Right kidney (tissue), 1 donor: Measurements from ENCODE around the gene EFCAB11.

Experiments
- DNase-seq: peaks from one replicate; pipeline ENCODE4 v3.0.0-alpha.2; 2016

Gene EFCAB11

DNA sequence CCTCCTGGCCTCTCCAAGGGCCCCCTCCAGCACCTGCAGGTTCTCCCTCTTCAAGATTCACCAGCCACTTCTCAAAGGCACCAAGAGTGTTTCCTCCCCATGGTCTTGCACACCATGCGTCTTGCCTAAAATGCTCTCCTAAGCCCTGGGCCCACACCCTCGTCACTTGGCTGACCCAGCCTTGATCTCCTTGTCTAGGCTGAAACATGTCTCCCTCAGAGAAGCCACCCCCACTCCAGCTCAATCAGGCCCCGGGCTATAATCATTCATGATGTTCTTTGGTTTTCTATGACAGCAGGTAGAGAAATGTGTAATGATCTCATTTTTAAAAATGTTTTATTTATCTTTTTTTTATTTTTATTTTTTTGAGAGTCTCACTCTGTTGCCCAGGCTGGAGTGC is 88.1 kb downstream of the EFCAB11 start:
- DNase-seq, result no peak

DNA sequence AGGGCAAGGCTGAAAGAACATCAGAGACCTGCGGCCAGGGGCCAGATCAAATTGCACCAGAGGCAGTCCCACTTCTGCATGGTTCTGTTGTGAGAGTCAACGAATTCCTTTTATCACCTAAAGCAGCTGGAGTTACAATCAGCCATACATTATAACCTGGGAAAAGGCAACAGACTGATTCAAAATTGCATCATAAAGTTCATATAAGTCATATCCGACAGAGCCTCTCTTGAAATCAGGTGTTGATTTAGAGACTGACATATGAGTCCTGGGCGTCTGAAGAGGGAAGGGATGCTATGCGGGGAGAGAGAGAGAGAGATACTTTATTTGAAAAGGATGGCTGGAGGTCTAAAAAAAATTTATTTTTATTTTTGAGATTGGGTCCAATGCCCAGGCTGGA is 89.4 kb downstream of the EFCAB11 start:
- no peak for DNase-seq

DNA sequence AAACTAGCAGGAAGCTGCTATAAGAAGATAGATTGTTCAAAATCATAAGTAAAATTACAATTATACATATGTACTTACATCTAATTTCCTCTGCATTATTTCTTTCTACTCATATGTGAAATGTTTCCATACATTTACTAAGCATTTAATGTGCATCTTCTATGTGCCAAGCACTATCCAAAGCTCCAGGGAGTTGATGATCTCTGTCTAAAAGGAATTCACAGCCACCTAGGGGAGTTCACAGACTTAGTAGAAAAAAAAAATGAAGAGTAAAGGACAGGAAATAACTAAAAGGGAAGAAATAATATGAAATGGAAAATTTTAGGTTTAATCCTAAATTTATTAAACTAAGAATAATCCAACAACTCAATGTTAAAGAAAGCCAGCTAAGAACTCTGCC is 91.7 kb downstream of the EFCAB11 start:
- DNase-seq, result no peak

DNA sequence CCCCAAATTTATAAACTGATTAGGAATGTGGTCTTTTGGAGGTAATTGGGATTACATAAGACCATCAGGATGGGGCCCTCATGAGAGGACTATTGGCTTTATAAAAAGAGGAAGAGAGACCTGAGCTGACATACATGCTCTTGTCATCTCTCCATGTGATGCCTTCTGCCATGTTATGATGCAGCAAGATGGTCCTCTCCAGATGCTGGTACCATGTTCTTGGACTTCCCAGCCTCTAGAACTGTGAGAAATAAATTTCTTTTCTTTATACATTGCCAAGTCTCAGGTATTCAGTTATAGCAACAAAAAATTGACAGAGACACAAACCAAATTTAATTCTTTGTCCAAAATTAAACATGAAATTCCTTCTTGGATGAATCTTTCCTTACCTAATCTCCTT is 92.9 kb downstream of the EFCAB11 start:
- DNase-seq, result no peak

DNA sequence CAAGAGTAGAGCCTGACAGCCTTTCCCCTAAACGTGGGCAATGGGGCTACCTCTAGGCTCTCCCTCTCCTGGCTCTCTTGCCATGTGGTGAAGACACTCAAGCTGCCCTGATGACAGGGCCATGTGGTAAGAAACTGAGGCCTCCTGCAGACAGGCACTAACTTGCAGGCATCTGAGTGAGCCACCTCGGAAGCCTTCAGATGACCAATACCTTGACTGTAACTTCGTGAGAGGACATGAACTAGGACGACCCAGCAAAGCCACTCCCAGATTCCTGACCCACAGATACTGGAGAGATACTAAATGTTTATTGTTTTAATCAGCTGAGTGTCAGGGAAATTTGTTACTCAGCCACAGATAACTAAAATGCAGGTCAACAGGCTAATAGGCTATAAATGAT is 96.4 kb downstream of the EFCAB11 start:
- DNase-seq, result no peak

DNA sequence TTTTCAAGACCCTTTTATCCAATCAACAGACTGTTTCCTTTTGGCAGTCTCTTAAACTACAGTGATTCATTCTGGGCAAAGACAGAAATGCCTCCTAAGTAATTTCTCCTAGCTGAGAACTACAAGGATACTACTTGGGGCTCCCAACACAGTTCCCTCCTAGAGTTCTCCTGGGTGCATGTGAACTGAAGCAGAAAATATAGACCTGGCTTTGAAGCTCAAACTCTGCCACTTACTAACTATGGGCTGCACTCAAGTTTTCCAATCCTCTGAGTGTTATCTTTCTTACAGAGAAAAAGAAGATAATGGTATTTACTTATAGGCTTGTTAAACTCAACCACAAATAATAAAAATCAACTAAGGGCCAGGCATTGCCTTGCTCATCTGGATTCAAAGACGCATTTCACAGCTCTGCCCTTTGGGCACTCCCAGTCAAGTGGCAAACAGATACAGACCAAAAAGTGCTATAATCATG is 97.6 kb downstream of the EFCAB11 start:
- DNase-seq, result no peak

DNA sequence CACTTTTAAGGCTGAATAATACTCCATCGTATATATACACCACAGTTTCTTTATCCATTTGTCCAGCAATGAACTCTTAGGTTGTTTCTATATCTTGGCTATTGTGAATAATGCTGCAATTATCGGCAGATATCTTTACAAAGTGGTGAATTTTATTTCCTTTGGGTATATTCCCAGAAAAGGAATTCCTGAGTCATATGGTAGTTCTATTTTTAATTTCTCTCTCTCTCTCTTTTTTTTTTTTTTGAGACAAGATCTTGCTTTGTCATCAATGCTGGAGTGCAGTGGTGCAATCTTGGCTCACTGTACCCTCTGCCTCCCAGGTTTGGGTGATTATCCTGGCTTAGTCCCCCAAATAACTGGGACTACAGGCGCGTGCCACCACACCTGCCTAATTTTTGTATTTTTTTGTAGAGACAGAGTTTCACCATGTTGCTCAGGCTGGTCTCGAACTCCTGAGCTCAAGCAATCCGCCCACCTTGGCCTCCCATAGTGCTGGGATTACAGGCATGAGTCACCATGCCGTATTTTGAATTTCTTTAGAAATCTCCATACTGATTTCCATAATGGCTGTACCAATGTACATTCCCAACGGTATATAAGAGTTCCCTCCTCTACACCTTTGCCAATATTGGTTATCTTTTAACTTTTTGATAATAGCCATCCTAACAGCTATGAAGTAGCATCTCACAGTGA is 98.4 kb downstream of the EFCAB11 start:
- DNase-seq, result no peak

DNA sequence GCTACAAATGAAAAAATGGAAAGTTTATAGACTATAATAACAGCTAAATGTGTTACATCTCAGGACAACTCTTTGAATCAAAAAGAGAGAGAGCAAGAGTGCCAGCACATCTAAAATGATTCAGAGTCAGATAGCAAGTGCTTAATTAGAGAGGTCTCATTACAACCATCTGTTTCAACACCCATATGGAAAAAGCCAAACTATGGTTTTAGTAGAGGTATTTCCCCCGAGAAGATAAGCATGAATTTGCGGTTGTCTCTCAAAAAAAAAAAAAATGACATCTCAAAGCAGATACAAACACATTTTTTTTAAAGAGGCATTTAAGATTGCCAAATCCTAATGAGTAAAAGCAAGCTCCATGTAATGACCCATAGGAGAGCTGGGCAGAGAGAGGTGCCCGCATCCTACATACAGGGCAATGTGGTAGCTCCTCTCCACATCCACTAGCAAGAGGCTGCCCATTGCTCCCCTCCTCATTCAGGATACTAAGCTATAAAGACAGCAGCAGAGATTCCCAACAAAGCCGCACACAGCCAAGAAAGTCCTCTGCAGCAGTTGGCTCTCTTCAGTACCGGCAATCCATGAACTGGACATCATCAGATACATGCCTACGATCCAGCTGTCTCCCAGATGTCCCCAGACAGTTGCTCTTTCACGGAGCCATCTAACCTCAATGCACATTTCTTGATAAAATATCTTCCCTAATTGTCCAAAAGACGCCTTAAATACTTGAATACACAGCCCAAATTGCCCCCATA is 100.4 kb downstream of the EFCAB11 start:
- DNase-seq, result no peak

DNA sequence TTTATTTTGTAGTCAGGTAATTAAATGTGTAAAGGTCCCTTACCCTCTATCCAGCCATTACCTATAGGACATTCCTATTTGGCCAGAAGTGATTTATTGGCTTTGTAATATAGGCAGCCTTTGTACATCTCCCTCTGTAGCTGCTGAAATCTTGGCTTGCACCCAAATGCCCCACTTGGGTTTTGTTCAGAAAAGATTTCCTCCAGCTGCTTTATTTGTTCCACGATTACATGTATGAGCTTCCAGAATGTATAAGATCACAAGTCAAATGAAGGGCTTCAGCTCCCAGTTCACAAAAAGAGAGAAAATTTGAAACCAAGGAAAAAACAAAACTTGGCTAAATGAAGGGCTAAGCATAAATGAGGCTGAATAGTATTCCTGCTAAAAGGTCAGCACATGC is 103.4 kb downstream of the EFCAB11 start:
- DNase-seq, result no peak

DNA sequence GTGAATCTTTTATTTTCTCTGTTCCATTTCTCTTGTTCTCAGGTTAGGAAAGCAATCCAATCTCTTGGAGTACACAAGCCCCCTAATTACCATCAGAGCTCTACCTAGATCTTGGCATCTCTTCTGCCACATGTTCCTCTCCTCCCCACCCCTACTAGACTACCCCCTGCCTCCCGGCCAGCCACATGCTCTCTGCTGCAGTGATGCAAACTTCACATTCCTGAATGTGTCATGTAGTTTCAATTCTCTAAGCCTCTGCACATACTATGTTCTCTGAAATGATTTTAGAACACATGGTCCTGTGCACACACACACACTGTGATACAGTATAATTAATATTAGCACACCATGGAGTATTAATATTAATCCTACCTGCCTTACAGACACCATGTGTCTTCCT is 104.6 kb downstream of the EFCAB11 start:
- no peak for DNase-seq

DNA sequence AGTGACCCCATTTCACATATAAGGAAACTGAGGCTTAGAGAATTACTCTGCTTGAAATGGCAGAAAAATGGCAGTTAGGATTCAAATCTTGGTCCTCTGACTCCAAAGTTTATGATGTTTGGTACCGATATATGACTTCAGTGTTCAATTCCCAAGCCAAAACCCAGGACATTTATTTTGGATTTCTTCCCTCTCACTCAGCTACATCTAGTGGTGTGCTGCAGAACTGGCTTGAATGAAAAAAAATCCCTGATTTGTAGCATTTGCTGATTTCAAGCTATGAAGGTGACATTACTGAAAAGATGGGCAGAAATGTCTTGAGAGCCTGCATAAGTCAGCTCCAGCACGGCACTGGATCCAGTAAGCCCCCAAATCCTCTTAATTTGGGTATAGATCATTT is 106.4 kb downstream of the EFCAB11 start:
- no peak for DNase-seq

DNA sequence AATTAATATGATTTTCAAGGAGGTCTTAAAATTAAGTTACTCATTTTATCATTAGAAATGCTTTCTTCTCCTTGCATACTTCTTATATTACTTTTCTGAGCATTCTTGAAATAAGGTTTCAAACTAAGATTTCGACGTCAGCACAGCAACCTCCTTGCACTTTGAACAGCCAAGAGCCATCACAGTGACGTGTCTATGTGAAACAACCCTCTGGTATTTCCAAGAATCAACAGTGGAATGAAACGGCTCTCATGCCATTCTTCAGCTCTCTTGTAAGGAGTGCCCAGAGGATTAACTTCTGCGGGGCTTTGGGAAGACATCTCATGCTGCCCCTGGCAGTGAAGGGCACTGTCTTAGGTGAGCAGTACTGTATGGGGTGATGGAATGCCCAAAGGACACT is 109.2 kb downstream of the EFCAB11 start:
- DNase-seq, result no peak

DNA sequence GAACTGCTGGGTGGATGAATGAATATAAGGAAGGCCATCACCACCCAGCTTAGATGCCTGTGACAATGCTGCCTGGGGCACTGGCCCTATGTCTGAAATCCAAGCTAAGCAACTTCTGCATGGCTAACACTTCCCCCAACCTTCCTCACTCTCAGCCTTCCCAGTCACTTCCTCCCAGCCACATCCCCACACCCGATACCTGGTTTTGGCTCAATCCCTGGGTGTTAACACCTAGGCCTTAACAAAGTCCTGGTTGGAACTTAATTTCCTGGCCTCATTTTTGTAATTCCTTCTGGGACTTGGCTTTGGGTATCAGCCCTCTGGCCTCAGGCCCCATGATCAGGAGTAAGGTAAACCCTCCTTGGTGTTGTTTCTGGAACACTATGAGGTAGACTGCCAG is 110.0 kb downstream of the EFCAB11 start:
- no peak for DNase-seq

DNA sequence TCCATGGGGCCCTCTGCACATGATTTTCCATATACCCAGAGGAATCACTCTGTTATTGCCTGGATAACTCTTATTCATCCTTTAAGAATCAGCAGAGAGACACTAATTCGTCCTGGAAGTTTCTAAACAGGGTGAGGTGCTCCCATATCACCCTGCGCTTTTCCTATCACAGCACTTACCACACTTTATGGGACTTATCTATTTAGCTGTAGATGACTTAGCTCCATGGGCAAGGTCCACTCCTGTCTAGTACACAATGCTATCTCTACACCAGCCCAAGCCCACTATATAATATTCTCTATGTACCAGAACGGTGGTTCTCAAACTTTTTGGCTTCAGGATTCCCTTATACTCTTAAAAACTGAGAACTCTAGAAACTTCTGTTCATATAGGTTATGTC is 111.7 kb downstream of the EFCAB11 start:
- DNase-seq, result no peak

DNA sequence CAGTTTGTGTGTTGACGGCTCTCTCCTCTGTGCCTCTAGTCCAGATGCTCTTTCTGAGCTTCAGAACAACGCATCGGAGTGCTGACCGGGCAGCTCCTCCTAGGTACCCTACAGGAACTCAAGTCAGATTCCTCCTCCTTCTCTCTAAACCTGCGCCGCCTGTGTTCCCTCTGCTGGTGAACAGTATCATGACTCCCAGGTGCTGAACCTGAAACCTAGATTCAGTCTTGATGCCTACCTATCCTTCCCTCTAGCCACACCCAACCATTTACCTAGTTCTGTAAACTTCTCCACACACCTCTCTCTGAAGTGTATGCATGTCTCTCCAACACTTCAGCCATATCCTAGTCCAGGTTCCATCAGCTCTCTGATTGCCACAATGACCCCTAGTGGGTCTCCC is 112.7 kb downstream of the EFCAB11 start:
- no peak for DNase-seq

DNA sequence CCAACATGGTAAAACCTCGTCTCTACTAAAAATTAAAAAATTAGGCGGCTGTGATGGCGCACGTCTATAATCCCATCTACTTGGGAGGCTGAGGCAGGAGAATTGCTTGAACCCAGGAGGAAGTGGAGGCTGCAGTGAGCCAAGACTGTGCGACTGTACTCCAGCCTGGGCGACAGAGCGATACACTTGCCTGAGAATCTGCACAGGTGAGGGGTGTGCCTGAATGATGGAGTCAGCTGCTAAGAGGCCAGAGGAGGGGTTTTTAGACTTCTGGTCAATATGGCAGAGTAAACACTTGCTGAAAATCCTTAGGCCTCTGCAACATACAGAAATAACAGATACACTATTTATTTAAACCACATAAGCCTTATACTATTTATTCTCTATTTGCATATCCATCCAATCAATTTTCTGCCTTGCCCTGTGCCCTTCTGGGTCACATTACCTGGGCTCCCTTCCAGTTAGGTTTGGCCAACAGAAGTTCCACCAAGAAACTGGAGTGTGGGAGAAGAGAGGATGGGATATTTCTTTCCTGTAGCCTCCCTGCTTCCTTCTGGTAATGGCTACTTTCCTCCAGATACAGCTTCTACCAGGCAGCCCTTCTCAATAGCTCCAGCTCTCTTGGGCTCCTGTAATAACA is 117.6 kb downstream of the EFCAB11 start:
- DNase-seq, result no peak

DNA sequence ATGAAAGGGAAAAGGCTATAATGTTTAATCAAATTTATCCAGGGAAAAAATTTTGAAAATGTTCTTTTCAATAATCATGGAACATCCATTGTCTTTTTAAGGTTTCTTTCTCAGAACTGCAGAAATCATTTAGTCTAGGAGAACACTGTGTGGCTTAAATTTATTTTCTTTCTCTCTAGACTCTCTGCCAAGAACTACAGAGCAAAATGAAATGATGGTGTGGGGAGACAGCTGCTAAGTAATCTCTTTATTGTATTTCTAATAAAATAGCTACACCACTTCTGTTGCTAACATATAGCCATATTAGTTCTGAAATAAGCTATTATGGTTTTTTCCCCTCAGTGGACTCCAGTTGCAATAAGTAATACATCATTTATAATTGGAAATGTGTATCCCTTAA is 120.9 kb downstream of the EFCAB11 start:
- DNase-seq, result no peak

DNA sequence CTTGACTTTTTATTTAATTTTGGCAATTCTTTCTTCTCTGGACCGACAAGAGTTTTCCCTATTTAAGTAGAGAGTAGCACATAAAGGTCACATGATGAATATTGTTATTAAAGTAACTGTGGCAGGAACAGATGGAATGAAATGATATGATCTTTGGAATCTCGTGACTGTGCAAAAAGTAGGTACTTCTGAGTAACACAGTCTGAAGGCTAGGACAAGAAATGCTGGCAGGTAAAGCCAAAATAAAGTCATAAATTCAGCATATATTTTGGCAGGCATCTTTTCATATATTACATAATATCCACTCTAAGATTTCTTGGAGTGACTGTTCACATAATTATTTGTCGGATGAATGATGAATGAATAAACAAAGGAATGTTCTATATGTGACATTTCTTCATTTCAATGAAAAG is 121.4 kb downstream of the EFCAB11 start:
- no peak for DNase-seq

DNA sequence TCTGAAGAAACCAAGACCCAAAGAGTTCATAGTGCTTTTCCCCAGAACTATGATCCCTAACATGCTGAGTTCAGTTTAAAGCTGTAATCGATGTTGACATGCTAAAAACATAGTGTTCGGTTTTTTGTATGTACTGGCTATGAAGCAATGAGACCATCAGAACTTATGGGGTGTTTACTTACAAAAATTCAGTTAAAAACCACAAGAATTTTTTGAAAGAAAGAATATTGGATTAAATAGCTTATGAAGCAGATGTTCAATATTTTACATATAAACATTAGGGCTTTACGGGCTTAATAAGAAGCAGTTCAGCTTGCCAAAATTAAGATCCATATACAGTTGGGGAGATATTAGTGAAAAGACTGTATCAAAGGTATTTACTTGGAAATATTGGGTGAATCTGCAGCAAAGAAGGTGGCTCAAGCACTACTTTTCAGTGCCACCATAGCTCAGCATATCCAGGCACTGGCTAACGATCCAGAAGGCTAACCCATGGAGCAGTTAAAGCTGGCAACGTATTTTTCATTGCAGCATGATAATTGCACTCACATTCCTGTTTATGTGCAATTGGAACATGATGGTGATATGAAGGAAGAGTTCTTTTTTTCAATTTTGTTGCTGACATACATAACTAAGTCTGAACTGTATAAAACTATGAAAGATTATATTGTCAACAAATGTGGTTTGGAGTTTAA is 125.9 kb downstream of the EFCAB11 start:
- DNase-seq, result no peak

DNA sequence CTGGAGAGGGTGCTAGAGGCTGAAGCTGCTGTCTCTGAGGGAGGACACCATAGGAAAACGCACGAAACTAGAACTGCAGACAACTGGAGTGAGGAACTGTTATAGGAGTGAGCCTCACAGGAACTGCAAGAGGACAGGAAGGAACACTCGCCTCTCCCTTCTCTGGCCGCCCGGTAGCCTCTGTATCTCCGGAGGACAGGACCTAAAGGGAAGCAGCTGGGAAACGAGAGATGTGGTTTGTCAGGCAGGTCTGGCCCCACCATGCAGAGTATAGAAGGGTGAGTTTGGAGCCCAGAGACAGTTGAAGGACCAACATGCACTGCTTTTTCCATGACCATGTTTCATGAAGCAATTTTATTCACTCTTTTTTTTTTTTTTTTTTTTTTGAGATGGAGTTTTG is 127.3 kb downstream of the EFCAB11 start:
- DNase-seq, result no peak

DNA sequence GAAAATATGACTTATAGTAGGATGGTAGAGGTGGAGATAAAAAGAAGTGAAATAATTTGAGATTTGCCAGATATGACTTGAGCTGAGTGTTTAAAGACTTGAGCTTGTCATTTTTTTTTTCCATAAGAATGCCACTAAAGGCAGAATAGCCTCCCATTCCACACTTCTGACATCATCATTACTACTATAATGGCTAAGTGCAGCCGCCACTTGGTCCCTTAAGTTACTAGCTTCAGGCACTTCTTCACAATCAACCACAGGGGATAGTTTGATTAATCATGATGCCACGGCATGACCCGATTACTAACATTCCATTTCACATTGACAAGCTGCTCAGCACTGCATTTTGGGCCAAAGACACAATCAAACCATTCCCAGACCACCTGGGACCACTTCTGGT is 127.9 kb downstream of the EFCAB11 start:
- DNase-seq, result no peak

DNA sequence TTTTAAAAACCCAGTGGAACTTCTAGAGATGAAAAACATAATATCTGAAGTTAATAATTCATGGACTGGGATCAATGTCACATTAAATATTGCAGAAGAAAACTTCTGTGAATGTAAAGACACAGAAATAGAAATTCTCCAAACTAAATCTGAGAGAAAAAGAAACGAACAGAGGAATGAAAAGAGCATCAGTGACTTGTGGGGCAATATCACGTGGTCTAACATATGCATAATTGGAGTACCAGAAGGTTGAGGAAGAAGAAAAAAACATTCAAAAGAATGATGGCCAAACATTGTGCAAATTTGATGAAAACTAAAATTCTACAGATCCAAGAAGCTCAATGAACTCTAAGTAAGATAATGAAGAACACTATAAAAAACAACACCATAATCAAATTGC is 130.8 kb downstream of the EFCAB11 start:
- no peak for DNase-seq

DNA sequence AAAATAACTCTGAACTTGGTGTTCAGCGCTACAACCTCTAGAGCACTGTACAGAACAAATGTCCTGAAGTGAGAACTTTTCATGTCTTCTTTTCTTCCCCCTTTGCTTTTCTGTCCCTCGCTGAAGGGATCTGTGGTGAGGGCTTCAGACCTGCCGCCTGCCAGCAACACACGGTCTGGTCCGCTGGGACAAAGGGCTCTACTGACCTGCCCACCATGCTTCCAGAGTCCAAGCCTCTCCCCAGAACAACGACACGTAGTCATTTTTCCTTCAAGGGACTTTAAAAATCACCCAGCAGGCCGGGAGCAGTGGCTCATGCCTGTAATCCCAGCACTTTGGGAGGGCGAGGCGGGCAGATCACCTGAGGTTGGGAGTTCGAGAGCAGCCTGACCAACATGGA is 140.4 kb downstream of the EFCAB11 start:
- no peak for DNase-seq
